ENCODE results near the gene KIR3DL1.

The KIR3DL1 gene

DNA sequence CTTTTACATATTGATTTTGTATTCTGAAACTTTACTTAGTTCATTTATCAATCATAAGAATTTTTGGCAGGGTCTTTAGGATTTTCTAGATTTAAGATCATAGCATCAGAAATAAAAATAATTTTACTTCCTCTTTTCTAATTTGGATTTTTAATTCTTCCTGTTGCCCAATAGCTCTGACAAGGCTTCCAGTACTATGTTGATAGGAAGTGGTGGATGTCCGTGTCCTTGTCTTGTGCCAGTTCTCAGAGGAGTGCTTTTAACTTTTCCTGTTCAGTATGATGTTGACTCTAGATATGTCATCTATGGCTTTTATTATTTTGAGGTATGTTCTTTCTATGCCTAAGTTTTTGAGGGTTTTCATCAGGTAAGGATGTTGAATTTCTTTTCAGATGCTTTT, 20.5 kb upstream of the KIR3DL1 start:
- H3K79me2 ChIP-seq (ENCODE audit: insufficient read depth, low read length), result no peaks in the 10 kb centered on the region
- no peaks in the 10 kb centered on the region for H3K27me3 ChIP-seq (ENCODE audit: insufficient read depth, low read length)
- H3K4me2 ChIP-seq (ENCODE audit: low read length), result no peak overlapping the region
- H3K4me1 ChIP-seq (ENCODE audit: insufficient read depth, low read length, severe bottlenecking), result no peaks in the 10 kb centered on the region
- TF ChIP-seq, protein P1, sequence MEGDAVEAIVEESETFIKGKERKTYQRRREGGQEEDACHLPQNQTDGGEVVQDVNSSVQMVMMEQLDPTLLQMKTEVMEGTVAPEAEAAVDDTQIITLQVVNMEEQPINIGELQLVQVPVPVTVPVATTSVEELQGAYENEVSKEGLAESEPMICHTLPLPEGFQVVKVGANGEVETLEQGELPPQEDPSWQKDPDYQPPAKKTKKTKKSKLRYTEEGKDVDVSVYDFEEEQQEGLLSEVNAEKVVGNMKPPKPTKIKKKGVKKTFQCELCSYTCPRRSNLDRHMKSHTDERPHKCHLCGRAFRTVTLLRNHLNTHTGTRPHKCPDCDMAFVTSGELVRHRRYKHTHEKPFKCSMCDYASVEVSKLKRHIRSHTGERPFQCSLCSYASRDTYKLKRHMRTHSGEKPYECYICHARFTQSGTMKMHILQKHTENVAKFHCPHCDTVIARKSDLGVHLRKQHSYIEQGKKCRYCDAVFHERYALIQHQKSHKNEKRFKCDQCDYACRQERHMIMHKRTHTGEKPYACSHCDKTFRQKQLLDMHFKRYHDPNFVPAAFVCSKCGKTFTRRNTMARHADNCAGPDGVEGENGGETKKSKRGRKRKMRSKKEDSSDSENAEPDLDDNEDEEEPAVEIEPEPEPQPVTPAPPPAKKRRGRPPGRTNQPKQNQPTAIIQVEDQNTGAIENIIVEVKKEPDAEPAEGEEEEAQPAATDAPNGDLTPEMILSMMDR (IDR thresholded peaks at IDR 0.05; ENCODE audit: low read length), result no peak
- TF ChIP-seq EZH2 (IDR thresholded peaks at IDR 0.05; ENCODE audit: borderline replicate concordance, low read length), result no peak
- H2AFZ ChIP-seq (ENCODE audit: low read length), result no peak overlapping the region
- no peaks in the 10 kb centered on the region for H4K20me1 ChIP-seq (ENCODE audit: insufficient read depth, low read length)
- H3K4me3 ChIP-seq (ENCODE audit: low read depth, low read length, poor library complexity, severe bottlenecking), result no peak overlapping the region
- no peaks in the 10 kb centered on the region for H3K36me3 ChIP-seq (ENCODE audit: insufficient read depth, low read length)
- no peak overlapping the region for H3K27ac ChIP-seq (ENCODE audit: low read depth, low read length, poor library complexity, severe bottlenecking)
- H3K9ac ChIP-seq (ENCODE audit: low read length), result no peak overlapping the region
- no peaks in the 10 kb centered on the region for H3K9me3 ChIP-seq (ENCODE audit: low read length)
- H3K9me2 ChIP-seq (ENCODE audit: low read depth, low read length), result no peaks in the 10 kb centered on the region
- H3F3A ChIP-seq (ENCODE audit: insufficient read depth, low read length), result no peaks in the 10 kb centered on the region

DNA sequence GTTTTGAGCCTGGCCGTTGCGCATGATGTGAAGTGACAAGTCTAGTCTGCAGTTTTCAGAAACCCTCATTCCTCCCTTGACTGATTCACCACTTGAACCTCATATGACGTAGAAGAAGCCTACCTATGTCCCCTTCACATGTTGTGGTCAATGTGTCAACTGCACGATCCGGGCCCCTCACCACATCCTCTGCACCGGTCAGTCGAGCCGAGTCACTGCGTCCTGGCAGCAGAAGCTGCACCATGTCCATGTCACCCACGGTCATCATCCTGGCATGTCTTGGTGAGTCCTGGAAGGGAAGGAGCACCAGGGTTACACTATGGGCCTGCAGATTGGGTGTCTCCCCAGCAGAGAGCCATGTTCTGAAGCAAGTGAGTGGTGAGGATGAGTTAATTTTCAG, 12.9 kb upstream of the KIR3DL1 start, which contains the start of gene KIR2DL4:
KIR2DL4 (plus strand) TSS at position 201 of the 400 bp plus-strand sequence; CDS start at position 243, 42 bp downstream.
- no peak for TF ChIP-seq EZH2 (IDR thresholded peaks at IDR 0.05; ENCODE audit: borderline replicate concordance, low read length)
- TF ChIP-seq, protein P1 (IDR thresholded peaks at IDR 0.05; ENCODE audit: low read length), result no peak
- Histone ChIP-seq H3K4me3 (ENCODE audit: low read depth, low read length, poor library complexity, severe bottlenecking) (no peak within 1 kb of the TSS), H2AFZ (ENCODE audit: low read length) (no peak within 1 kb of the TSS), H3K27ac (ENCODE audit: low read depth, low read length, poor library complexity, severe bottlenecking) (no peak within 1 kb of the TSS), H3K36me3 (ENCODE audit: insufficient read depth, low read length) (no peaks in the 10 kb centered on the region), H3K27me3 (ENCODE audit: insufficient read depth, low read length) (no peaks in the 10 kb centered on the region; the same call in 1 of the 2 replicates), H3K4me1 (ENCODE audit: insufficient read depth, low read length, severe bottlenecking) (no peaks in the 10 kb centered on the region), H3K9ac (ENCODE audit: low read length) (no peak within 1 kb of the TSS), H3F3A (ENCODE audit: insufficient read depth, low read length) (no peaks in the 10 kb centered on the region), H3K4me2 (ENCODE audit: low read length) (no peak within 1 kb of the TSS), H3K9me3 (ENCODE audit: low read length) (no peaks in the 10 kb centered on the region), H4K20me1 (ENCODE audit: insufficient read depth, low read length) (no peaks in the 10 kb centered on the region), H3K9me2 (ENCODE audit: low read depth, low read length) (no peaks in the 10 kb centered on the region), H3K79me2 (ENCODE audit: insufficient read depth, low read length) (no peaks in the 10 kb centered on the region)

DNA sequence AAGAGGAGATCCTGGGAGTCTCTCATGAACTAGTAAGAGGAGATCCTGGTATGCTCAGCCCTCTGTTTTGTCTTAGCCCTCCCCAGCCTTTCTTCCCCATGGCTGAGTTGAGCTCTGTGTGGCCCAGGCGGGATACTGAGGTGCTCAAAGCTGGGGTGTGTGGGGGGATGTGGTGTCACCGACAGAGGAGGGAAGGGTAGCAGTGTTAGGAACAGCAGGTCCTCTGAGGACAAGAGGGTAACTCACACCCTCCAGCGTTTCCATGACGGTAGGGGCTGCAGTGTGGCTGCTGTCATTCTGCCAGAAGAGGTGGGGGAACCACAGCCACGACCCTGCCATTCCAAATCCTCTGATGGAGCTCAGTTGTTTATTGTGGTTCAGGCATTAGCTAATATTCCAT, 12.2 kb upstream of the KIR3DL1 start:
- Histone ChIP-seq H3K27me3 (ENCODE audit: insufficient read depth, low read length) (no peaks in the 10 kb centered on the region; the same call in 1 of the 2 replicates), H2AFZ (ENCODE audit: low read length) (no peak overlapping the region), H3K9me2 (ENCODE audit: low read depth, low read length) (no peaks in the 10 kb centered on the region), H3K9ac (ENCODE audit: low read length) (no peak overlapping the region), H3K4me2 (ENCODE audit: low read length) (no peak overlapping the region), H3K27ac (ENCODE audit: low read depth, low read length, poor library complexity, severe bottlenecking) (no peak overlapping the region), H3K79me2 (ENCODE audit: insufficient read depth, low read length) (no peaks in the 10 kb centered on the region), H3F3A (ENCODE audit: insufficient read depth, low read length) (no peaks in the 10 kb centered on the region), H3K4me3 (ENCODE audit: low read depth, low read length, poor library complexity, severe bottlenecking) (no peak overlapping the region), H3K4me1 (ENCODE audit: insufficient read depth, low read length, severe bottlenecking) (no peaks in the 10 kb centered on the region), H3K9me3 (ENCODE audit: low read length) (no peaks in the 10 kb centered on the region), H4K20me1 (ENCODE audit: insufficient read depth, low read length) (no peaks in the 10 kb centered on the region), H3K36me3 (ENCODE audit: insufficient read depth, low read length) (no peaks in the 10 kb centered on the region)
- TF ChIP-seq EZH2 (IDR thresholded peaks at IDR 0.05; ENCODE audit: borderline replicate concordance, low read length), result no peak
- TF ChIP-seq, protein P1 (IDR thresholded peaks at IDR 0.05; ENCODE audit: low read length), result no peak

All from OCI-LY1 (cell line).